ENCODE results near the gene CCDC102A.

CCDC102A gene

DNA sequence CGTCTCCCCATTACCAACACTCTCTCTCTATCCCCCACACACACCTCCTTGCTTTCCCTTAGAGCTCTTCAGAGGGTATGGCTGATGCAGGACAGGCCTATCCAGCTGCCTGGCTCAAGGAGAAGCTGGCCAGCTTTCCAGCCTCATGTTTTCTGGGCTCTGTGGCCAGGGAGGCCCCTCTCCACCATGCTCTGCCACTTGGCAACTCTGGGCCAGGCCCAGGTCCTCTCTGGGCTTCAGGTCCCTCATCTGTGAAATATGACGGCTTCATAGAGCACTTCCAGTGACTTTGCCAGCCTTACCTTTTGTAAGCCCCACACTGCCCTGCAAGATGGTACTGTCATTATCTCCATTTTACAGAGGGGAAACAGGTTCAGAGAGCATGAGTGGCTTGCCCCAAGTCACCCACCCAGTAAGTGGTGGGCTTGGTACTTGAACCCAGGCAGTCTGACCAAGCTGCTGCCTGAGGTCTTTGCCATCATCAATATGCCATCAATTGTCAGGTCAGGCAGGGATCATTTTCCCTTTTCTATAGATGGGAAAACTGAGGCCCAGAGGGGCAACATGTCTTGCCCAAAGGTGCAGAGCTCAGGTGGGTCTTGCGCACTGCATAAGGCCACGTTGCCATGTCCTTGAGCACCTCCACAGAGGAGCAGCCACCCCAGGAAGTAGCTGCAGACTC lies 5.5 kb upstream of the CCDC102A start:
- no peak for TF ChIP-seq CTCF (IDR thresholded peaks at IDR 0.05)
- no peak overlapping the region for H3K4me3 ChIP-seq
- DNase-seq (ENCODE audit: low spot score): no peak
- H3K27ac ChIP-seq: no peak overlapping the region

DNA sequence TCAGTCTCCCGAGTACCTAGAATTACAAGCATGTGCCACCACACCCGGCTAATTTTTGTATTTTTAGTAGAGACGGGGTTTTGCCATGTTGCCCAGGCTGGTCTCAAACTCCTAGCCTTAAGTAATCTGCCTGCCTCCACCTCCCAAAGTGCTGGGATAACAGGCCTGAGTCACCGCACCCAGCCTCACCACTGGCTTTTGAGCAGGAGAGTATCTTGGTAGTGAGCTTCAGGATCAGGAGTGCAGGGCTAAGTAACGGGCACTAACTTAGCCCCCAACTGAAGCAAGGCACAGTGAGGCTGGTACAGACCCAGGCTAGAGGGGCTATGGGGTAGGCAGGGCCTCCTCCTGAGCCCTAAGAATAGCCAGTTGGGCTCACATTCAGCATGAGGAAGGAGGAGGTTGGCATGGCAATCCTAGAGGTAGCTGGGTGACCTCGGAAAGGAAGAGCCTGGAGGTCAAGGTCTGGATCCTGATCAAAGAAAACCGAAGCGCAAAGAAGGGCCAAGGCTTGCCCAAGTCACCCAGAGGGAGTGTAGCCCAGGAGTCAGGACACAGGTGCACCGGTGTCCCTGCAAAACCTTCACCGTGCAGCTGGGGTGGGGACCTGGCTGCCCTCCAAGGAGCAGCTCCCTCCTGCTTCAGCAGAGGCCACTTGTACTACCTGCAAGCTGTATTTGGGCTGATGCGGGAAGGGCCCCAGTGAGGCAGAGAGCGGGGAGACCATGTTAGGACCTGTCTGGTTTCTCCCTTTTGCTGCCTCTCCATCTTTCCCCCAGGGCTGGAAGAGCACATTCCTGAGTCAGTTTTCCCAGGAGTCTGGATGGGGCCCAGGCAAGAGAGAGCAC lies 4.8 kb upstream of the CCDC102A start:
- DNase-seq (ENCODE audit: low spot score): peak; percentile 64
- no peak for TF ChIP-seq CTCF (IDR thresholded peaks at IDR 0.05)
- Histone ChIP-seq H3K27ac (no peak overlapping the region), H3K4me3 (no peak overlapping the region)

- H3K27ac ChIP-seq: no peak overlapping the region
- TF ChIP-seq CTCF (IDR thresholded peaks at IDR 0.05): no peak
- peak; percentile 45 for DNase-seq (ENCODE audit: low spot score)
- H3K4me3 ChIP-seq: no peak overlapping the region
Observed at GRCh38 chr16:57540387-57540786, 4.0 kb upstream of the CCDC102A start.

DNA sequence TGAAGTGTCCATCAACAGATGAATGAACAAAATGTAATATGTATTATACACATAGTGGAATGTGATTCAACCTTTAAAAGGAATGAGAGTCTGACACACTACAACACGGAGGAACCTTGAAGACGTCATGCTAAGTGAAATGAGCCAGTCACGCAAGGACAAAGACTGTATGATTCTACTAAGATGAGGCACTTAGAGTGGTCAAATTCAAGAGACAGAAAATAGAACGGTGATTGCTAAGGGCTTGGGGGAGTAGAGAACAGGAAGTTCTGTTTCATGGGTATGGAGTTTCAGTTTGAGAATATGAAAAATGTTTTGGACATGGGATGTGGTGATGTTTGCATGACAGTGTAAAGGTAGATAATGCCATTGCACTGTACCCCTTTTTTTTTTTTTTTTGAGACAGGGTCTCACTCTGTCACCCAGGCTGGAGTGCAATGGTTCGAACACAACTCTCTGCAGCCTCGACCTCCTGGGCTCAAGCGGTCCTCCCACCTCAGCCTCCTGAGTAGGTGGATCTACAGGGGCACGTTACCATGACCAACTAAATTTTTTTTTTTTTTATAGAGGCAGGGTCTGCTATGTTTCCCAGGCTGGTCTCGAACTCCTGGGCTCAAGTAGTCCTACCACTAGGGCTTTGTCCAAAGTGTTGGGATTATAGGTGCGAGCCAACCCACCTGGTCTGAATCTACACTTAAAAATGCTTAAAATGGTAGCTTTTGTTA lies 2.9 kb upstream of the CCDC102A start:
- TF ChIP-seq CTCF (IDR thresholded peaks at IDR 0.05): no peak
- DNase-seq (ENCODE audit: low spot score): peak; percentile 41
- no peak overlapping the region for H3K27ac ChIP-seq

DNA sequence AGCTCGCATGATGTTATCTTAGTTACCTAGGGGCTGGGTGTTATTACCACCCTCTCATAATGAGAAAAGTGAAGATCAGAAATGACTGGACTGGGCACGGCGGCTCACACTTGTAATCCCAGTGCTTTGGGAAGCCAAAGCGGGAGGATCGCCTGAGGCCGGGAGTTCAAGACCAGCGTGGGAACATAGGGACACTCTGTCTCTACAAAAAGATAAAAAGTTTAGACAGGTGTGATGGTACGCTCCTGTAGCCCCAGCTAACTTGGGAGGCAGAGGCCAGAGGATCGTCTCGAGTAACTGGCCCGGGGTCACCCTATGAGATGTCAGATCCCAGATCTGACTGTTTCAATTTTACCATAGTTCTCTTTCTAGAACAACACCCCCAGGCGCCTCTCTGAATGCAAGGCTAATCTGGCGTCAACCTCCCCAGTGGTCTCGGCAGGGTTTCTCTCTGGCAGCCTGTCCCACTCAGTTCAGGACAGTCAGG lies 1.9 kb upstream of the CCDC102A start:
- no peak for TF ChIP-seq CTCF (IDR thresholded peaks at IDR 0.05)
- Histone ChIP-seq H3K27ac (no peak overlapping the region), H3K4me3 (no peak overlapping the region)
- DNase-seq (ENCODE audit: low spot score): peak; percentile 64

More for the DNA sequence above, 2.9 kb upstream of the CCDC102A start:
- H3K4me3 ChIP-seq: no peak overlapping the region

- Histone ChIP-seq H3K4me3 (no peak overlapping the region), H3K27ac (no peak overlapping the region)
- DNase-seq (ENCODE audit: low spot score): no peak
- TF ChIP-seq CTCF (IDR thresholded peaks at IDR 0.05): no peak
Observed at GRCh38 chr16:57537581-57538234, 1.3 kb upstream of the CCDC102A start.

All from coronary artery (tissue), 2 donors.